Upper lobe of right lung (tissue), 1 donor: ENCODE measurements around the gene ATXN3L. TPM values are rescaled to one million over a fixed set of nuclear protein-coding genes. Genes with fewer than 3 reads are reported as not detected.

Experiments
- ATAC-seq: fragments of 200-7000 bp; cut with Tn5 transposase; one replicate; pipeline ENCODE4 v1.9.1; 2020; ENCODE audit warnings: mild to moderate bottlenecking, moderate library complexity
- DNase-seq: peaks from one replicate; pipeline ENCODE4 v3.0.0-alpha.2; 2020
- H3K27ac ChIP-seq: fragments of 200-600 bp; one replicate; pipeline ENCODE4 v1.8.0; 2022
- H3K27me3 ChIP-seq: fragments of 200-600 bp; one replicate; pipeline ENCODE4 v1.8.0; 2022; ENCODE audit warnings: mild to moderate bottlenecking
- H3K36me3 ChIP-seq: fragments of 200-600 bp; one replicate; pipeline ENCODE4 v1.8.0; 2022
- H3K4me1 ChIP-seq: fragments of 200-600 bp; one replicate; pipeline ENCODE4 v1.8.0; 2022
- H3K4me3 ChIP-seq: fragments of 200-600 bp; one replicate; pipeline ENCODE4 v1.8.0; 2022; ENCODE audit warnings: mild to moderate bottlenecking
- H3K9me3 ChIP-seq: fragments of 200-600 bp; one replicate; pipeline ENCODE4 v1.8.0; 2022
- CTCF ChIP-seq: fragments of 200-600 bp; IDR thresholded peaks from one replicate; pipeline ENCODE4 v1.8.0; 2022; ENCODE audit warnings: antibody characterized with exemption
- intact Hi-C: fragments of 100-400 bp; cut with DNase I; formaldehyde crosslinking; loops from one replicate; pipeline ENCODE4 v1.11.0; 2022
- total RNA-seq: library from RNA; stranded (reverse); fragmentation: NEBNext Ultra II Directional; extraction: Animal tissue kit (Norgen Biotek cat#: 25700); gene quantifications from one replicate; pipeline ENCODE4 v1.2.1, GENCODE V29; 2021
- donor health status: DM: no; HTN: yes; CAD: no; lungs with severe emphysema.

The ATXN3L gene
- total RNA-seq, 1 donor from 2014 or later, result not detected

- intact Hi-C loops, result no loop called here
Measured at GRCh38 chrX:13364230-13364857, 44.5 kb upstream of the ATXN3L start.

GRCh38 chrX:13360146-13360545, 40.3 kb upstream of the ATXN3L start:
- intact Hi-C loops, result no loop called here
- no peak for DNase-seq
- no peak overlapping the region for H3K4me3 ChIP-seq
- H3K27ac ChIP-seq, result no peak overlapping the region
- no peak for ATAC-seq
- H3K4me1 ChIP-seq, result no peaks in the 10 kb centered on the region
- H3K27me3 ChIP-seq, result no peaks in the 10 kb centered on the region
- no peaks in the 10 kb centered on the region for H3K9me3 ChIP-seq
- TF ChIP-seq CTCF, result no peak
- no peaks in the 10 kb centered on the region for H3K36me3 ChIP-seq

More at GRCh38 chrX:13364230-13364857, 44.5 kb upstream of the ATXN3L start:
- no peak overlapping the region for H3K4me3 ChIP-seq
- H3K9me3 ChIP-seq, result no peaks in the 10 kb centered on the region
- H3K27ac ChIP-seq, result no peak overlapping the region
- H3K27me3 ChIP-seq, result no peaks in the 10 kb centered on the region
- no peak for TF ChIP-seq CTCF
- no peaks in the 10 kb centered on the region for H3K4me1 ChIP-seq
- ATAC-seq (no peak), DNase-seq (no peak)
- no peaks in the 10 kb centered on the region for H3K36me3 ChIP-seq

DNA sequence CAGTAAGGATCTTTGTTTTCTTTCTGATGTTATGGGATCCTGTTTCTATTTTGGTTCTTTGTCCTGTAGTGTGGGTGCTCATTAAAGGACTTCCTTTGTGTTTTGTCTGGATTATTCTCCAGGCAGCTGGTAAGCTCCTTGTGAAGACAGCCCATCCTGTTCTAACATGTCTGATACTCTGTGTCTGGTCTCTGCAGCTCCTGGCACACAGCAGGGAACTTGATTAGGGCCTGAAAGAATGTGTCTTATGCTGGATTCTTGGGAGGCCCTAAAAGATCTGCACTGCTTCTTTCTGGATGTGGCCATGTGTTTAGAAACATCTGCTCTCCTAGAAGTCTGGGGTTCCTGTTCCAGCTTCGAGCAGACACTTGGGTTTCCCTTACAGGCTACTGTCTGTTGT, 38.1 kb upstream of the ATXN3L start:
- no peak overlapping the region for H3K4me3 ChIP-seq
- no peaks in the 10 kb centered on the region for H3K9me3 ChIP-seq
- DNase-seq, result no peak
- no peaks in the 10 kb centered on the region for H3K4me1 ChIP-seq
- no peaks in the 10 kb centered on the region for H3K36me3 ChIP-seq
- no peaks in the 10 kb centered on the region for H3K27me3 ChIP-seq
- no peak for TF ChIP-seq CTCF
- H3K27ac ChIP-seq, result no peak overlapping the region
- no peak for ATAC-seq
- intact Hi-C loops, result no loop called here

- DNase-seq (no peak), ATAC-seq (no peak)
- no peak overlapping the region for H3K27ac ChIP-seq
- TF ChIP-seq CTCF, result no peak
- intact Hi-C loops, result no loop called here
- no peaks in the 10 kb centered on the region for H3K36me3 ChIP-seq
- no peaks in the 10 kb centered on the region for H3K27me3 ChIP-seq
- no peaks in the 10 kb centered on the region for H3K4me1 ChIP-seq
- no peak overlapping the region for H3K4me3 ChIP-seq
- no peaks in the 10 kb centered on the region for H3K9me3 ChIP-seq
Measured at GRCh38 chrX:13346646-13347045, 26.8 kb upstream of the ATXN3L start.

DNA sequence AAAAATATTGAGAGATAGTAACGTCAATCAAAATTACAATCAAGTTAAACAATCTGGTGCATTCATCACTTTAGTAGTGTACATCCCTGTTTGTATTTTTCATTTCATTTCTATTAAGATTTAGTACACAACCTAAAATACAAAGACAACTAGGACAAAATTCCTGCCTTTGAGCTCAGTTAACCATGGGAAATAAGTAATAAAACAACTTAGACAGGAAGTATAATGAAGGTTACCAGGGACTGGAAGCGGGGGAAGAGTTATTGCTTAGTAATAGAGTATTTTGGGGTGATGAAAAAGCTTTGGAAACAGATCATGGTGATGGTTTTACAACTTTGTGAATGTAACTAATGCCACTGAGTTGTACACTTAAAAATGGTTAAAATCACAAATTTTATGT, 25.6 kb upstream of the ATXN3L start:
- intact Hi-C loops, result no loop called here
- no peak overlapping the region for H3K27ac ChIP-seq
- TF ChIP-seq CTCF, result no peak
- H3K36me3 ChIP-seq, result no peaks in the 10 kb centered on the region
- no peaks in the 10 kb centered on the region for H3K4me1 ChIP-seq
- DNase-seq (no peak), ATAC-seq (no peak)
- no peaks in the 10 kb centered on the region for H3K9me3 ChIP-seq
- H3K27me3 ChIP-seq, result no peaks in the 10 kb centered on the region
- no peak overlapping the region for H3K4me3 ChIP-seq

GRCh38 chrX:13345037-13345436, 25.2 kb upstream of the ATXN3L start:
- H3K36me3 ChIP-seq, result no peaks in the 10 kb centered on the region
- H3K4me3 ChIP-seq, result no peak overlapping the region
- H3K27me3 ChIP-seq, result no peaks in the 10 kb centered on the region
- H3K4me1 ChIP-seq, result no peaks in the 10 kb centered on the region
- ATAC-seq (no peak), DNase-seq (no peak)
- intact Hi-C loops, result no loop called here
- TF ChIP-seq CTCF, result no peak
- no peak overlapping the region for H3K27ac ChIP-seq
- H3K9me3 ChIP-seq, result no peaks in the 10 kb centered on the region
